Fibroblast of skin of right biceps (primary cell): ENCODE measurements around the gene SPINT1.
"Not testable (repeated sequence)": the region's sequence is repeated elsewhere in the genome, so short reads cannot be mapped to it uniquely, and the experiment has no call there.

Source experiments
- DNase-seq: peaks from one replicate; pipeline ENCODE4 v3.0.0-alpha.2; 2013

Gene SPINT1

DNA sequence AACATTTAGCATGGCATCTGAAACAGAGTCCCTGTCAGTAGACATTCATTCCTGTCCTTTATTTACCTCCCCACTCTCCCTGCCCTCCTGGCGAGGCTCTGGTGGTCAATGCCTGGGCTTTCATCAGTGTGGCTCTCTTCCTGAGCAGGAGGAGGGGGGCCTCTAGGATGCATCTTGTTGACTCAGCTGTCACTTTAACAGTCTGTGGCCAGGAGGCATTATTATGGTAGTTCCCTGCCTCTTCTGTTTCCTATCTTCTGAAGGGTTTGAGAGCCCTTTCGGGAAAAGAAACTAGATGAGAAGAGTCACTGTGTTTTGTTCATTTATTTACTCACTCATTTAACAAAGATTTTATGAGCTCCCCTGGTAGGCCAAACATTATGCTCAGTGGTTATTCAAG, 13.0 kb upstream of the SPINT1 start:
- DNase-seq = no peak

DNA sequence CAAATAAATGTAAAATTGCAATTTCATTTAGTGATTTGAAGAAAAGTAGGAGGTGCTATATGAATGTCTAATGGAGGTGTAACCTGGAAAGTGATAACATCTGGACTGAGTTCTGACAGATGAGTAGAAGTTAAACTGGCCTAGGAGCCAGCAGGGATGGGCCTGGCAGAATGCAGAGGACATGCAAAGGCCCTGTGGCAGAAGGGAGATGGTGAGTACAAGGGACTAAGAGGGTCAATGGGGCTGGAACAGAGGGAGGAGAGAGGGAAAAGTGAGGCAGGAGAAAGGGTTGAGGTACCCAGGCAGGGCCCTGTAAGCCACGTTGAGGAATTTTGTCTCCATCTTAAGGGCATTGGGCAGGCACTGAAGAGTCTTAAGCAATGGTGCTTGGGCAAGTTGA, 12.0 kb upstream of the SPINT1 start:
- DNase-seq = no peak

DNA sequence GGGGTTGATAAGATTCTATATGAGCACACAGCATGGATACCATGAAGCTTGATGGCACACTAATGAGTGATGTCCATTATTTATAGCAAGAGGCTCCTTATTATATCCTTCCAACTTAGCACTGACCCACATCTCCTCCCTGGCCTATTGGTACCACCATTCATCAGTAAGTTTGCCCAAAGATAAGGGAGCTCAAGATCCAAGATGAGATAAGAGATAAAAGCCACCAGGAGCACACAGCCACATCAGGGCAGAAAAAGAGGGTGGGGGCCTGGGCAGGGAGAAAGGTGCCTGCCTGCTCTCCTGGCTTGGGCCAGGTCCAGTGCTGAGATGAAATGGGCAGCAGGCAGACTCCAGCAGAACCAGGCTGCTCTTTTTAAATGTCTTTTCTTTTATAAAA, 10.9 kb upstream of the SPINT1 start:
- no peak for DNase-seq

DNA sequence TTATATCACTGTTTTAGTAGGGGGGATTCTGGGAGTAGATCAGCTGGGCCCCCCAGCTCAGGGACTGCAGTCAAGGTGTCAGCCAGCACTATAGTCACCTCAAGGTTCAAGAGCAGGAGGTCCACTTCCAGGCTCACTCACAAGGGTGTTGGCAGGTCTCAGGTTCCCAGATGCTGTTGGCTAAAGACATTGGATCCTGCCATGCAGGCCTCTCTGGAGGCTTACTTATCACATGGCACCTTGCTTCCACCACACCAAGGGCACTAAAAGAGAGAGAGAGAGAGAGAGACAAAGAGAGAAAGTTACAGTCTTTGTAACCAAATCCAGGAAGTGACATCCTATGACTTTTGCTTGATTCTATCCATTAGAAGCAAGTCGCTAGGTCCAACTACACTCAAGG, 7.8 kb upstream of the SPINT1 start:
- DNase-seq = no peak

DNA sequence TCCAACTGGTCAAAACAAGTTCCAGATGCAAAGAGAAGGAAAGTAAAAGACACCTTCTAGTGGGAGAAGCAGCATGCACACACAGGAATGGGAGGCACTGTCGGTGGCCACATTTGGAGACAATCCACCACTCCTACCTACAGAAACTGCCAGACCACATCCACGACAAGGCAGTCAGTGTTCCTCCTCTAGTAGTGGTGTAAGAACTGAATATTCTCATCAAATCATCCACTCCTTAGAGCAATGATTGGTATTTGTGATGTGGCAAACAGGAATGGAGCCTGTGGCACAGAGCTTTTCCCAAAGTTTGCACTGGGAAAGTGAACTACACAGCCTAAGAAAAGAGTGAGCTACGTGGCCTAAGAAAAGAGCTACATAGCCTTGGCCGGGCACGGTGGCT, 5.1 kb upstream of the SPINT1 start:
- no peak for DNase-seq

DNA sequence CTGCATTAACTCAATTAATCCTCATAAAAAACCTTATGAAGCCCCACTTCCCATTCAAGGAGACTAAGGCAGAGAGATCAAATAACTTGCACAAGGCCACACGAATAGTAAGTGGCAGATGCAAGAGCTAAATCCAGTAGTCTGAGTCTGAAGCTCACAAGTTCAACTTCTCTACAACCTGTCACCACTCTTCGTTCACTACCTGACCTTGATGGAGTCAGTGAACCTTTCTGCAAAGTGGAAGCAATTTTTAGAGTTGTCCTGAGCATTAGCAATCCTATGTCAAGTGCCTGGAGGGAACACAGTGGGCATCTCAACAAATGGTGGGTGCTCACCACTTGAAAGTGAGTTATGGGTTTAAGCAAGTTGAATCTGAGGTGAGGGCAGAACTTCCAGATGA, 2.1 kb upstream of the SPINT1 start:
- DNase-seq = no peak

DNA sequence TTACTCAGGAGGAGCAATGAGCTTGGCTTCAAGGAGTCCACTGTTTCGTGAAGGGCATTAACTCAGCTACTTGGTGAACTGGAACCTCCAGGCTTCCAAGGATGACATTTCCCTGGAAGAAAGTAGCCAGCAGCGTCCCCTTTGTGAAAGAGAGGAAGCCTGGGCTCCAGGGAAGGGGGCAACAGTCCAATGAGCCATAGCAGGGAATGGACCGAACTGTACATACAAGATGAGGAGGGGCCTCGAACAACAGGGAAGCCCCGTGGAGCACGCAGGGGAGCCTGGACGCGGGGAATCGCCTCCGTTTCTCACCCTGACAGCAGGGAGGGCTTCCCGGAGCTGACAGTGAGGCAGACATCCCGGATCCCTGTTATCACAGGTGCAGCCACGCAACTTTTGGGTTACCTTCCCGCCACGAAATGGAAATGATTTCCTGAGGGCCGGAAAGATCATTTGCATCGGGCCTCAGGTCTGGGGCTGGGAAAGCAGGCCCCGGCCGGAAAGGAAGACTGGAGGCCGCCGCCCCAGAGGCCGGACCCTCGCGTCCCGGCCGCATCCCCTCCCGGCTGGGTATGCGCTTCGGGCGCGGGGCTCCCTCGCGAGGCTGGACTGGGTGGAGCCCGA, 475 bp upstream of the SPINT1 start:
- DNase-seq = no peak

DNA sequence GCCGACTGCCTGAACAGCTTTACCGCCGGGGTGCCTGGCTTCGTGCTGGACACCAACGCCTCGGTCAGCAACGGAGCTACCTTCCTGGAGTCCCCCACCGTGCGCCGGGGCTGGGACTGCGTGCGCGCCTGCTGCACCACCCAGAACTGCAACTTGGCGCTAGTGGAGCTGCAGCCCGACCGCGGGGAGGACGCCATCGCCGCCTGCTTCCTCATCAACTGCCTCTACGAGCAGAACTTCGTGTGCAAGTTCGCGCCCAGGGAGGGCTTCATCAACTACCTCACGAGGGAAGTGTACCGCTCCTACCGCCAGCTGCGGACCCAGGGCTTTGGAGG, 815 bp downstream of the SPINT1 start:
- DNase-seq = no peak

DNA sequence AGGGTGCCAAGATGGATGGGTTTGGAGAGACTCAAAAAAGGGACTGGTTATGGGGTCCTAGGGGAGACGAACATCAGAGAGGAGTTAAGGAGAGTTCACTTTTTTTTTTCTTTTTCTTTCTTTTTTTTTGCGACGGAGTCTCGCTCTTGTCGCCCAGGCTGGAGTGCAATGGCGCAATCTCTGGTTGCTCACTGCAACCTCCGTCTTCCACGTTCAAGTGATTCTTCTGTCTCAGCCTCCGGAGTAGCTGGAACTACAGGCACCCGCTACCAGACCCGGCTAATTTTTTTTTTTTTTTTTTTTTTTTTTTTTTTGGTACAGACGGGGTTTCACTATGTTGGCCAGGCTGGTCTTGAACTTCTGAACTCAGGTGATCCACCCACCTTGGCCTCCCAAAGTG, 1.2 kb downstream of the SPINT1 start:
- DNase-seq = no peak

DNA sequence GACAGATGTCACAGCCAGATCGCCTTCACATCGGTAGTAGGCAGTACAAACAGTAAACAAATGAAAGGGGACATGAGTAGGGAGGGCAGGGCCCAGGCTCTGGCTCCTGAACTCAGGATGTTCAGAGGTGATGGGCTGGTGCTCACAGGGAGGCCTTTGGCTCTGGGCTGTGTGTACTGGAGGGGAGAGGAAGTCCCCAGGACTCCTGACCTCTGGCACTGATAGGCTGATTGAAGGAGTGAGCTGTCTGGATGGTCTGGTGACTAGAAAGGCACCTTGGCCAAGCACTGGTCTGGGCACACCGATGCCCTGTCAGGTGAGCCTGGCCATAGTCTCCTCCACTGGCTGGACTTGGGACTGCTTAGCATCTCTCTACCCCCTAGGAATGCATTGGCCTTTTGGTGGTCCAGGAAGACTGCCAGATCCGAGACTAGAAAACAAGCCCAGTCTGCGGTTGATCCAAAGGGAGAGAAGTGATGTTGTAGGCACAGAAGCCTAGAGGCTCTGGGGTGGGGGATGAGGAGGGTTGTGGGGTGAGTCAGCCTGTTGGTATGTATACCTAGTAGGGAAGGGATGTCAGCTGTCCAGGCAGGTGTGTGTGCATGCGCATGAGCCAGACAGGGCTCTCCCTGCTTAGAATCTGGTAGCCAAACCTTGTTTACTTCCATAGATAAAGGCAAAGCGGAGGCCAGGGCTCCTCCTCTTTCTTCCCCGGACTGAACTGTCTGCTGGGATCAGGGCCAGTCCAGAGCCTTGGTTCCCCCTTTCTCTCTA, 1.9 kb downstream of the SPINT1 start:
- no peak for DNase-seq

DNA sequence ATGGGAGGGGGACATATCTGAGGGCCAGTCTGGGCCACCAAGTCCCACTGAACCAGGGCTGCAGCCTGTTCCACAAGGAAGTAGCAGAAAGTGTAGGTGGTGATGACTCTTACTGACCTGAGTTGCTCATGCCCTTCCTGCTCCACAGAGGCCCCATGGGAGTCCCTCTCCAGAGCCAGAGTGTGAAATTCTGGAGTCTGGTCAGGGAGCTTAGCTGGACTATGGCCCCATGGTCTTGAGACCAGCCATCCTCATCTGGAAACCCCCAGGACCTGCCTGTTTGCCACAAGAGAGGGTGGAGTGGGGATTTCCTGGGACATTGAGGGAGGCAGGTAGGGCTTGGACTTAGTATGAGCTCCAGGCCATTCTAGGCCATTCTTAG, 3.0 kb downstream of the SPINT1 start:
- no peak for DNase-seq

DNA sequence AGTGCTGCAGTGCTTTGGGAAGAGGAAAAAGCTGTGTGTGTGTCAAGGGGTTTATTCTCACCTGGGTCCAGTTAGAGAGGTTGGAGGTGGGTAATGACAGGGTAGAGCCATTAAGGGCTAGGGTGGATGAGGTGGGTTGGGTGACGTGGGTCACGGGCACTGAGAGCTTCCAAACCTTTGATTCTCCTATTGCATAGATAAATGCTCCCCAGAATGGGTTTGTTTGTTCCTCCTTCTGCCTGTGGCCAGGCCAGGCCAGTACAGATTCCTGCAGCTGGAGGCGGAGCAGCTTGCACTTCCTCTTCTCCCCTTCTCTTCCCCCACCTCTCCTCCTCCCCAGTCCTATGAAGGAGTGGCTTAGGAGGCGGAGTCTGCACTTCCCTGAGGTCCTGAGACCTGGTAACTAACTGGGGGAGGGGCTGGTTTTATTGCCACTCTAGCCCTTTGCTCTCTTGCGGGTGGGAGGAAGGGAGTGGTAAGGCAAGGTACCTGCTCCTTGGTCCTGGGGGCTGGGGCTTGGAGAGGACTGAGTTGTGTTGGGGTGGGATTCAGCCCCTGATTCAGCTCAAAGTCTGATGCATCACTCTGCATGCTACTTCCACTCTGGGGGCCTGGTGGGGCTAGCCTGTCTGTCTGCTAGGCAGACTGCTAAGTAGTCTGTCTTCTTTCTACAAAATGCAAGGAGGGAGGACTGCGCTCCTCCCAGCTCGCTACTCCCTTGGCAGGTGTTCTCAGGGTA, 3.5 kb downstream of the SPINT1 start:
- DNase-seq = peak; percentile 25

DNA sequence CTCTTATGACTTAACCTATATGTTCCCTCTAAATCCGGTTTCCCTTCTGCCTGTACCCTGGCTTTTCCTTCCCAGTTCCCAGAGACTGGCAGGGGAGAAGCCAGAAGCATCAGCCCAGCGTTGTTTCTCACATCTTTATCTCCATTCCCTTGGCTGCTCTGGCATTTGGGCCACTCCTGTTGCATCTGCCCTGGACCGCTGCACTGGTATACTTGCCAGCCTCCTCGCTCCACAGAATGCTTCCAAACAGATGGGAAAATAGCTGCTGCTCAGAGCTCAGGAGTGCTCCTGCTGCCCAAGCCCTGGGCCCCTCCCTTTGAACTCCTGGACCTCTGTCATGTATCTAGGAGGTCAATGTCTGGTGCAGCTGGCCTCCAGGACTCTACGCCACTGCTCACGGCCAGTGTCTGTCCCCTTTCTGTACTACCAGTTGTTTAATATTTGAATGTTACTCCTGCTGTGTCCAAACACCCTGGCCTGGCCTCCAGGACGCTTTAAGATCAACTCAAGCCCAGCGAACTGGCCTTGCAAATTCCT, 6.8 kb downstream of the SPINT1 start:
- DNase-seq = no peak

DNA sequence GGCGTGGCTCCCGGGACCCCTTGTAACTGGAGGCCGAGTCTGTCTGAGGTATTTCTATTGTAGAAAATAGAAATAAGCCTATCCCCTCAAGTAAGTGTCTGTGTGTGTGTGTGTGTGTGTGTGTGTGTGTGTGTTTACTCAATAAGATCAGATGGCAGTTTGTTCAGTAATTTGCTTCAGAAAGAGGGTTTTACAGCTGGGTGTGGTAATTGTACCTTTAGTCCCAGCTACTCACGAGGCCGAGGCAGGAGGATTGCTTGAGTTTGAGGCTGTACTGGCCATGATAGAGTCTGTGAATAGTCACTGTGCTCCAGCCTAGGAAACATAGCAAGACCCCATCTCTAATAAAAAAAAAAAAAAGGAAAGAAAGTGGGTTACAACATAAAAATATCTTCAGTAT, 8.7 kb downstream of the SPINT1 start:
- DNase-seq = no peak

DNA sequence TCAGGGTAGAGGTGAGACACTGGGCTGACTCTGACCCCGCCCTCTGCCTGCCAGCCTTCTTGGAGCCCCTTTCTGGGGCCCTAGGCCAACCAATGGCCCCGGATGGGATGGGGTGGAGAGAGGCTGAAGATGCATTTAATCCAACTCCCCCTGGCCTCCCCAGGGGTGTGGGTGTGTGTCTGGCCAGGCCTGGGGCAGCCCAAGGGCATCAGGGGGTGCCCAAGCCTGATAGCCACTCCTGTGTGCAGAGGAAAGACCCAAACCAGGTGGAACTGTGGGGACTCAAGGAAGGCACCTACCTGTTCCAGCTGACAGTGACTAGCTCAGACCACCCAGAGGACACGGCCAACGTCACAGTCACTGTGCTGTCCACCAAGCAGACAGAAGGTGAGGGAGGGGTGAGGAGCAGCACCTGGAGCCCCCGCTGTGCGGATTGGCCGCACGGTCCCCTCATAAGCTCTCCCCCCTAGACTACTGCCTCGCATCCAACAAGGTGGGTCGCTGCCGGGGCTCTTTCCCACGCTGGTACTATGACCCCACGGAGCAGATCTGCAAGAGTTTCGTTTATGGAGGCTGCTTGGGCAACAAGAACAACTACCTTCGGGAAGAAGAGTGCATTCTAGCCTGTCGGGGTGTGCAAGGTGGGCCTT, 9.5 kb downstream of the SPINT1 start:
- DNase-seq = no peak

DNA sequence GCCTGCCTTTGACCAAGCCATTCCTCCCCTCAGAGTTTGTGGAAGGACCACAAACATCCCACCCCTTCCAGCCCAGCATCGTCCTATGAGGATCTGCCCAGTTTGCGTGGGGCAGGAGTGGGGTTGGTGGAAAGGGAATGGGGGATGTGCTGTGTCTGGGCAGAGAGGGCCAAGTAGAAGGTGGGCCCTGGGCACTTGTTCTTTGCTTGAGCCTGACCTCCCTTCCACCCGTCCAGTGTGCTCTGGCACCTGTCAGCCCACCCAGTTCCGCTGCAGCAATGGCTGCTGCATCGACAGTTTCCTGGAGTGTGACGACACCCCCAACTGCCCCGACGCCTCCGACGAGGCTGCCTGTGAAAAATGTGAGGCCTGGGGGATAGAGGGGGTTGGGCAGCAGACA, 10.3 kb downstream of the SPINT1 start:
- DNase-seq = no peak

DNA sequence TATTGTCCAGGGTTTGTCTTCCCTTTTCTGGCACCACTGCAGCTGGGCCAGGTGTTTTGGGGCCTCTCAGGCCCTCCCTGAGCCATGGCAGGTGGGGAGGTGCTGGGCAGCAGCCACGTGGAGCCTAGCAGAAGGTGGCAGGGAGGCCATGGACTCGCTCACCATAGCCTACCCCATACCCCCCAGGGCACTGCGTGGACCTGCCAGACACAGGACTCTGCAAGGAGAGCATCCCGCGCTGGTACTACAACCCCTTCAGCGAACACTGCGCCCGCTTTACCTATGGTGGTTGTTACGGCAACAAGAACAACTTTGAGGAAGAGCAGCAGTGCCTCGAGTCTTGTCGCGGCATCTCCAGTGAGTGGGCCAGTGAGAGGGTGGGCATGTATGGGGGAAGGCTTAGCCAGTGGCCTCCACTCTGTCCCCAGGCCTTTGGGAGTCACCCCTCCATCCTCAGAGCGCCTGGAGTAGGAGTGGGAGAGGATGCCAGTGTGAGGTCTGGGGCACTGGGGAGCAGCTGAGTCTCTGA, 11.9 kb downstream of the SPINT1 start:
- DNase-seq = no peak

DNA sequence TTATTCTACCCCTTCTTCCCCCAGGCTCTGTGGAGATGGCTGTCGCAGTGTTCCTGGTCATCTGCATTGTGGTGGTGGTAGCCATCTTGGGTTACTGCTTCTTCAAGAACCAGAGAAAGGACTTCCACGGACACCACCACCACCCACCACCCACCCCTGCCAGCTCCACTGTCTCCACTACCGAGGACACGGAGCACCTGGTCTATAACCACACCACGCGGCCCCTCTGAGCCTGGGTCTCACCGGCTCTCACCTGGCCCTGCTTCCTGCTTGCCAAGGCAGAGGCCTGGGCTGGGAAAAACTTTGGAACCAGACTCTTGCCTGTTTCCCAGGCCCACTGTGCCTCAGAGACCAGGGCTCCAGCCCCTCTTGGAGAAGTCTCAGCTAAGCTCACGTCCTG, 12.9 kb downstream of the SPINT1 start:
- DNase-seq = no peak

DNA sequence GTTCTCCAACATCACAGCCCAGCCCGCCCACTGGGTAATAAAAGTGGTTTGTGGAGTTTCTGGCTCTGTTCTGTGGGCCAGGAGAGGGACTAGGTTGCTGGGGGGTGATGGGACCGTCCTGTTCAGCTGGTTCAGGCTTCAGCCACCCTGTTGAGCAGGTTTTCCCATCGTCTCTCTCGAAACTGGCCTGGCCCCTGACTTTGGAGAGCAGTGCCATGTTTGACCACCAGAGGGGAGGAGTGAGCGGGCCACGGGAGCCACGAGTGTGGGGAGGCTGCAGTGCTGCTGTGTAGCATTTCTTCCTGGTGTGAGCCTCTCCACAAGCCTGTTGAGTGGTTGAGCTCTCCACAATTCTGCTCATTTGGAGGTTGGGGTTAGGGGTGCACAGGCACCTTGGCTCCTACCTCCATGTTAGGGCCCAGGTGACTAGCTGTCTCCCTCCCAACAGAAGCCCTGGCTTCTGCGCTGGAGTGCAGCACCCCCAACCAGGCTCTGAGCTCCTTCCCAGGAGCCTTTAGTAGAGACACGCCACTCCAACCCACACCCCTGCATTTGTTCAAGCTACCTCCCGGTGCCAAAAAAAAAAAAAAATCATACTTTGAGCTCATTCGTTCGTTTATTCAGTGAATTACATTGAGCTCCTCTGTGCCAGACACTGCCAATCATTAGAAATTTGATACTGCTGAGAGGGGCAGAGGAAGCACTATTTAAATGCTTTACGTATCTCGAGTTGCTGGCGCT, 13.9 kb downstream of the SPINT1 start:
- peak; percentile 49 for DNase-seq

DNA sequence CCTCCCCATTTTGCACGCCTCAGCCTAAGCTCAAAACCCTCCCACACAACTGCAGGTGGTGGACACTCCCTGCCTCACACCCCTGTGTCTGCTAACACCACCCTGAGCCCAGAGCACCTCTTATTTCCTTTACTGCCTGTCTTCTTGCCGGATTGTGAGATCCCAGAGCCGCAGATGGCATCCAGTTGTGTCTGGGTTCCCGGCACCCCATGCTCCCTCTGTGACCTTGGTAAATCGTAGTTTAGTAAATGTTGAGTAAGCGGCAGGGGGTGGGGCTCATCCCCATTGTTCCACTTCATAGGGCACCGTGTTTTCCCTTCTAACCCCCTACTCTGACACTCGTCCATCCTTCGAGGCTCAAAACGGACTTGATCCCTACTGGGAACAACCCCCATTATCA, 14.9 kb downstream of the SPINT1 start:
- DNase-seq = no peak

DNA sequence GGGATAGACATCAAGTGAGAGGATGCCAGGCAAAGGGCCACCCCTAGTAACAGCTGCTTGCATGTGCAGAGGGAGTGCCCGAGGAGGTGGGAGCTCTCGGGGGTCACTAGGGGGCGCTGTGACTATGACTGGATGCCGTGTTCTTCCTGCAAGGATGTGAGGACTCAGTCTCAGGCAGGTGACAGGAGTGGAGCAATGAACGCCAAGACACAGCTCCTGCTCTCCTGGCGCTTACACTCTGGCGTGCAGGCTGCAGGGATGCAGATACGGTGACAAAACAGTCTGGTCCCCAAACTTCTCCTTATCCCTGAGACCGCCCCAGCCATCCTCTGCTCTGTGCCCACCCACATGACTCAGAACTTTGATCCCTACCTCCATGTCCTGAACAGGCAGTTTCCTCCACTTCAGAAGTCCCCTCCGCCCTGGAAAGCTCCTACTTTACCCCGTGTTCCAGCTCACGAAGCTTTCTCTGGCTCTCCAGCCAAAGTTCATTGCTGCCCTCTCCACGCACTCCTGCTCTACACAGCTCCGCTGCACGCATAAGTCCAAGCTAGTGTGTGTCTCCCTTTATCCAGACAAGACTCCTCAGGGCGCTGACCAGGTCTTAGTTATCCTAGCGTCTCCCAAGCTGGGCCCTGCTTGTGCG, 15.5 kb downstream of the SPINT1 start:
- DNase-seq = peak; percentile 62

DNA sequence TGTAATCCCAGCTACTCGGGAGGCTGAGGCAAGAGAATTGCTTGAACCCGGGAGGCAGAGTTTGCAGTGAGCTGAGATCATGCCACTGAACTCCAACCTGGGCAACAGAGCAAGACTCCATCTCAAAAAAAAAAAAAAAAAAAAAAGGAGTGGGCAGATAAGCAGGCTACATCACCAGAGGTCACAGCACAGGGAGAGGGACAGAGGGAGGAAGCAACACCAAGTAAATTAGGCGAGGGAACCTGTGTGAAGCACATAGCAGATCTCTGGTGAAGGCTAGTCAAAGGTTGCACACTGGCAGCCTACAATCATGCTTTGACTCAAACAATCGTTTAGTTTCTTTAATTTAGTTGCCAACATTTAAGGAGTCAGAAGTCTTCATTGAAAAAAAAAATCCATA, 17.3 kb downstream of the SPINT1 start:
- DNase-seq = not testable (repeated sequence)
